HG03571 (cell line): ENCODE measurements around the gene PHF5A.
"Not testable (repeated sequence)": the region's sequence is repeated elsewhere in the genome, so short reads cannot be mapped to it uniquely, and the experiment has no call there.

ENCODE experiments used
- ATAC-seq: cut with Tn5 transposase; IDR thresholded peaks from one replicate; pipeline ENCODE4 v1.9.1; 2021; ENCODE audit not compliant: unreplicated experiment

PHF5A gene

GRCh38 chr22:41447435-41448188 lies 20.9 kb downstream of the PHF5A start:
- ATAC-seq, result no peak

- peak; percentile 37 for ATAC-seq
These were observed 21.7 kb downstream of the PHF5A start, which contains the start of gene TOB2 for GRCh38 chr22:41446639-41447434. Gene TOB2, minus strand, starts transcription at chr22:41446801. Its CDS starts 9,456 bp downstream, at chr22:41437345.

GRCh38 chr22:41446057-41446501 lies 22.4 kb downstream of the PHF5A start:
- ATAC-seq, result no peak

DNA sequence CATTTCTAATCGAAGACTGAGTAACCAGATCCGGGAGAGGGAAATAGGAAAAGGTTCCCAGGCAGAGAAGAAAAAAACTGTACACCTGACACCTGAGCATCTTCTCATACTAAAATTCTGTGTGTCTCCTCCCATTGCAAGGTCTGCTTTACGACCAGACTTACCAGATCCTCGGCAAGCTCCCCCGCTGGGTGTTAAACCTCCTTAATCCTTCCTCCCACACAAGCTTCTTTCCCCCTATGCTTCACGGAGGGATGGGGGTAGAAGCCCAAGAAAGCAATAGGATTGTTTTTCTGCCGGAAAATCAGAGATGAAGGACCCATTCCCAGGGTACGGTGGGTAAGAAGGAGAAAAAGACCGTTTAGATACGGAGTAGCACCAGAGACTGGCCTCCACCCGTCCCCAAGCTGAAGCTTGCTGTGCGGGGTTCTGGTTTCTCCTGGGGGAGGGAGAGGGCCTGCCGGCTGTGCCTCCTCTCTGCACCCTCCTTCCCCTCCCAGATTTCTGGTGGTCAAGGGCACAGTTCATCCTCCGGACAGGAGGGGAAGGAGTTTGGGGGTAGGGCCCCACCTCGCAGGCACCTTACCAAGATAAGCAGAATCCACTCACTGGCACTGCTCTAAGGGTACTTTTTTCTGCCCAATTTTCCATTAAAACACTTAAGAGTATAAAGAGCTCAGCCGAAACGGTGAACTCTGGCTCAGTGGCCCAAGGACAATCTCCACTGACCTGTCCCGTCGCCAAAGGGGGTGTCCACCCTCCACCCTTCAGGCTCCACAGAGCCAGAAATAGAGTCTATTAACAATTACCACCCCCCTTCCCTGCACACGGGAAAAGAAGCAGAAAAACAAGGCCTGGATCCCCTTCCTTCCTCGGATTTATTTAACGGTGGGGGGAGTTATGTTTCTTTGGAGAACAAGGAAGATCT lies 23.1 kb downstream of the PHF5A start:
- ATAC-seq, result no peak

- ATAC-seq, result peak; percentile 43
These were observed 23.9 kb downstream of the PHF5A start for GRCh38 chr22:41444360-41445128.

GRCh38 chr22:41442240-41442792 lies 26.2 kb downstream of the PHF5A start:
- no peak for ATAC-seq

- not testable (repeated sequence) for ATAC-seq
These were observed 28.0 kb downstream of the PHF5A start for GRCh38 chr22:41440511-41440910.

DNA sequence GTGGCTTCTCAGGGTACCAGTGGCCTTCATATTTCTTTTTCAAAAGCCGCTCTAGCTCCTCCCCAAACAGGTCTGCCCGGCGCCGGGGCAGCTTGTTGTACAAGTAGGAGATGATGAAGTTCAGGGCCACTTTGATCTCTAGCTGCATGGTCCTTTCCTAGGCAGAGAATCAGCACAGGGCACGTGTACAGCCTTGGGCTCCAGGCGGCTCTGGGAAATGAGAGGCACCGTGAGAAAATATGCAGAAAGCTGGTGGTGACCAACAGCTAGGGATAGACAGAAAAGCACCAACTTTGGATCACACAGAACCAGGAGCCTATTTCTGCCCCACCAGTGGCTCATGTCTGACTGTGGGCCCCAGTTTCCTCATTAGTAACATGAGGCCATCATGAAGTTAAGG lies 31.3 kb downstream of the PHF5A start:
- ATAC-seq, result no peak

DNA sequence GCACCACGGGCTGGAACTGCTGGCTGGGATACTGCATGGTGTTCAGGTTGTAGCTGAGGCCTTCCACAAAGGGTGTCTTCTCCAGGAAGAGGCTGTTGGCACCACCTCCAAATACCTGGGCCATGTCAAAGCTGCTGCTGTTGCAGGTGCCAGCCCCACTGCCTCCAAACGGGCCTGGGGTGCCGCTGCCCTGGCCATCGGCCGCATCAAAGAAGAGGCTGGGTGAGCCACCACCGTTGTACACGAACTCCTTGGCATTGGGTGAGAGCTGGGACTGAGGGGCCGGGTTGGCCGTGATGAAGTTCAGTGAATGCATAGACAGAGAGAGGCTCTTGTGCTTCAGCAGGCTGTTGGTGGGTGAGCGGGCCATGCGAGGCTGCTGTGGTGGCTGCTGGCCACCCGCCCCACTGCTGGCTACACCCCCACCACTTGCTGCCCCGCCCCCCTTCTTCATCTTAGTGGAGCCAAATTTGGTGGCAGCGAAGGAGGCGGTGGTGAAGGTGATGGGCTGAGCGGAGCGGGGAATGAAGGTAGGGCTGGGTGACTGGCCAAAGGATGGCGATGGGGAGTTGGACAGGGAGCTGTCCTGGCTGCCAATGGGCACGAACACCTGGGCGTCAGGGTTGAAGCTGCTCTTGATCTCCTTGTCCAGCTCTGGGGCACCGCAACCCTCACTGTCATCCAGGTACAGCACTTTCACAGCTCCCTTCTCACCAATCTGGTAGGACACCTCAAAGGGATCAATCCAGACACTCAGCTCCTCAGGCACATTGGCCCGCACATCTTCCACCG lies 32.0 kb downstream of the PHF5A start:
- ATAC-seq, result no peak

- ATAC-seq, result no peak
These were observed 32.9 kb downstream of the PHF5A start for GRCh38 chr22:41435560-41435959.

DNA sequence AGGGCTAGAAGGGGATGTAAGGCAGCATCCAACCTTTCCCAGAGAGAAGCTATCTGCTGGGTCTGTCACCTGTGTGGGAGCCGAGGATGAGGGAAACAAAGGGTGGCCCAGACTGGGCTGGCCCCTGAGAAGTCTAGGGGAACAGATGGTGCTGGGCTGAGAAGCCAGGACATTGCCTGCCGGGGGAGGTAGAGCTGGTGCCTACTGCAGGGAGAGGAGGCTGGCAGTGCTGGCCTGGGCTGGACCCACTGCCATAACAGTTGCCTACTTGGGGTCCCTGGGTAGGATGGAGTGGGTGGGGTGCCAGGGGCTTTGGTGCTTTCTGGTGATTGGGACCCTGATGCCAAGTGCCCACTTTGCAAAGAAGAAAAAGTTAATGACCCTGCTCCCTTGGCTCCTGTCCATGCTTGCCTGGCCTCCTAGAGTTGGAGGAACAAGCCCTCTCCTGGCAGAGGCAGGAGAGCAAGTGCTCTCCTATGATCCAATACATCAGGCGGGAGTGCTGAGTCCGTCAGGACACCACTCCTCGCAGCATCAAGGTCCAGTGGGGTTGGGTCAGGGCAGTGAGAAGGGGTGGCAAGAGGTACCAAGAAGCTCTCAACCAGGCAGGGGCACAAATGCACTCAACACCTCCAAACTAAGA lies 34.0 kb downstream of the PHF5A start:
- not testable (repeated sequence) for ATAC-seq

GRCh38 chr22:41433480-41433879 lies 35.0 kb downstream of the PHF5A start:
- ATAC-seq, result not testable (repeated sequence)

DNA sequence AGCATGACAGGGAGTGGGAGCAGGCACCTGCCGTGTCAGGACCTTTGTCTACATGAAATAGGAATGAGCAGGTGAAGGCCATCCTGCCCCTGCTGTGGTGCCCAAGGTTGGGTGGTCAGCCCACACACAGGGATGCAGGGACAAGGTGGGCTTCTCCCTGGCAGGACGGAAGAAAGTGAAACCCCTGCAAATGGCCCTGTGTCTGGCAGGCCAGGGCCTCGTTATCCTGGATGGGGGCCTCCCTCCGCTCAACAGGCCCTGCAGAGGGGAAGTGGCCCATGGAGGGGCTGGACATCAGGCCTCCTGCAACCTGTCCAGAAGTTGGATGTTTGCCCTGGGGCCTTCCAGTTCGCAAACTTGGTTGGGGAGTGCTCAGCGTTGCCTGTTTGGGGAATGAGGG lies 36.8 kb downstream of the PHF5A start:
- ATAC-seq, result no peak

DNA sequence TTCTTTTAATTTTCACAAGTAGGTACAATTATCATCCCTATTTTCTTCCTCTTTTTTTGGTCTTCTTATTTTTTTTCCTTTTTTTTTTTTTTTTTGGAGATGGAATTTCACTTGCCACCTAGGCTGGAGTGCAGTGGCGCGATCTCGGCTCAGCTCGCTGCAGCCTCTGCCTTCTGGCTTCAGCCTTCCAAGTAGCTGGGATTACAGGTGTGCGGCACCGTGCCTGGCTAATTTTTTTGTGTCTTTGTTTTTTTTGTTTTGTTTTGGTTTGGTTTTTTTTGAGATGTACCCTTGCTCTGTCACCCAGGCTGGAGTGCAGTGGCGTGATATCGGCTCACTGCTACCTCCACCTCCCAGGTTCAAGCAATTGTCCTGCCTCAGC lies 38.5 kb downstream of the PHF5A start:
- no peak for ATAC-seq

DNA sequence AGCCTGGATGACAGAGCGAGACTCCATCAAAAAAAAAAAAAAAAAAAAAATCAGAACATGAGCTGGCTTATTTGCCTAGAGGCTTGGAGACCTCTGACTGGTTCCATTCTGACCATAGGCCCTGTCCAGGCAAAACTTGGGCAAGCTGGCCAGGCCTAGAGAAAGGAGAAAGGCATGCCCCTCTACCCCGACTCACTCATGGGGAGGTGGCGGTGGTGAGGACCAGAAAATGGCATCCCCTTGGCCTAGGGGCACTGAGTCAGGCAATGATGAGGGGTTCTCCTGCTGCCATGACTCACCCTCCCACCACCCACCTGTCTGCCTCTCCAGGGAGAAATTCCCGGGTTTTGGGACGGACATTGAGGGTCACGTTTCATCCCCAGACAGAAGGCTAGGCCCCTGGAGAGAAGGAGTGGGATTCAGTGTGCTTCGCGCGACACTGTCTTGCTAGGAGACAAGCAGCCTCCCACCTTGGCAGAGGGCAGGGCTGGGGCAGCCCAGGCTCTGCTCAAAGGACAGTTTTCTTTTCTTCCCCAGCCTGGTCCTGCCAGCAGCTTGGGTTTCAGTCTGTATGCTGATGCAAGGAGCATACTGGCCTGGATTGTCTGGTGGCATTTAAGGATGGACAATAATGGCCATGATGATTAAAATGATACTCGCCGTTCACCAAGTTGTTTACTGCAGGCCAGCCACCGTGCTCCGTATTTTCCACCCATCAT lies 39.1 kb downstream of the PHF5A start:
- no peak for ATAC-seq

GRCh38 chr22:41425660-41426365 lies 42.7 kb downstream of the PHF5A start:
- ATAC-seq, result no peak

DNA sequence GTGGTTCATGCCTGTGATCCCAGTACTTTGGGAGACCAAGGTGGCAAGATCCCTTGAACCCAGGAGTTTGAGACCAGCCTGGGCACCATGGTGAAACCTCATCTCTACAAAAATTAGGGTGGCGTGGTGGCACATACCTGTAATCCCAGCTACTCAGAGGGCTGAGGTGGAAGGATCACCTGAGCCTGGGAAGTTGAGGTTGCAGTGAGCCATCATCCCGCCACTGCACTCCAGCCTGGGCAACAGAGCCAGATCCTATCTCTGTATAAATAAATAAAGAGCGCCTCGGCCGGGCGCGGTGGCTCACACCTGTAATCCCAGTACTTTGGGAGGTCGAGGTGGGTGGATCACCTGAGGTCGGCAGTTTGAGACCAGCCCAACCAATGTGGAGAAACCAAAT lies 49.8 kb downstream of the PHF5A start:
- no peak for ATAC-seq
